Trophoblast cell (in vitro differentiated cells and primary cell): ENCODE data around the gene PAX7.

Experiments
- DNase-seq, 2 donors: peaks; one replicate each; pipeline ENCODE4 v3.0.0-alpha.2; 2016
- H2AFZ ChIP-seq: 2 replicates; pipeline ENCODE4 v1.6.1; 2013; ENCODE audit warnings: low read length, moderate library complexity, mild to moderate bottlenecking; ENCODE audit not compliant: insufficient read depth, poor library complexity
- H2AK5ac ChIP-seq: 2 replicates; pipeline ENCODE4 v1.6.1; 2013; ENCODE audit warnings: mild to moderate bottlenecking, low read length
- H2BK120ac ChIP-seq: 2 replicates; pipeline ENCODE4 v1.6.1; 2013; ENCODE audit warnings: low read length, mild to moderate bottlenecking, moderate library complexity; ENCODE audit not compliant: insufficient read depth, poor library complexity
- H2BK12ac ChIP-seq: 2 replicates; pipeline ENCODE4 v1.6.1; 2013; ENCODE audit warnings: mild to moderate bottlenecking, low read length, moderate library complexity
- H2BK5ac ChIP-seq: 2 replicates; pipeline ENCODE4 v1.6.1; 2013; ENCODE audit warnings: low read length, low read depth, moderate library complexity, mild to moderate bottlenecking; ENCODE audit not compliant: poor library complexity
- H3K14ac ChIP-seq: 2 replicates; pipeline ENCODE4 v1.6.1; 2013; ENCODE audit warnings: mild to moderate bottlenecking, low read length
- H3K18ac ChIP-seq: 2 replicates; pipeline ENCODE4 v1.6.1; 2013; ENCODE audit warnings: mild to moderate bottlenecking, low read length
- H3K23ac ChIP-seq: 2 replicates; pipeline ENCODE4 v1.6.1; 2013; ENCODE audit warnings: low read length
- H3K27ac ChIP-seq: 2 replicates; pipeline ENCODE4 v1.5.1; 2013; ENCODE audit warnings: low read depth, mild to moderate bottlenecking, inconsistent platforms, low read length, moderate library complexity
- H3K27me3 ChIP-seq: 2 replicates; pipeline ENCODE4 v1.6.1; 2013; ENCODE audit warnings: inconsistent platforms, mild to moderate bottlenecking, low read length, moderate library complexity; ENCODE audit not compliant: insufficient read depth
- H3K36me3 ChIP-seq, 2 experiments: 1 replicate in 1 of 2; 2 replicates in 1 of 2; pipeline ENCODE4 v1.6.1; 2013; ENCODE audit warnings: low read length in 2 of 2, mild to moderate bottlenecking in 2 of 2, moderate library complexity in 1 of 2; ENCODE audit not compliant: insufficient read depth in 2 of 2, control insufficient read depth in 1 of 2
- H3K4ac ChIP-seq: 2 replicates; pipeline ENCODE4 v1.6.1; 2013; ENCODE audit warnings: low read depth, mild to moderate bottlenecking, low read length, moderate library complexity
- H3K4me1 ChIP-seq, 2 experiments: 1 replicate in 1 of 2; 2 replicates in 1 of 2; pipeline ENCODE4 v1.6.1; 2013; ENCODE audit warnings: low read length in 2 of 2, mild to moderate bottlenecking in 2 of 2, moderate library complexity in 1 of 2; ENCODE audit not compliant: insufficient read depth in 2 of 2, control insufficient read depth in 1 of 2
- H3K4me2 ChIP-seq: 2 replicates; pipeline ENCODE4 v1.6.1; 2013; ENCODE audit warnings: inconsistent platforms, mild to moderate bottlenecking, low read length, moderate library complexity
- H3K4me3 ChIP-seq: 2 replicates; pipeline ENCODE4 v1.5.1; 2013; ENCODE audit warnings: mild to moderate bottlenecking, low read depth, low read length, inconsistent platforms
- H3K79me1 ChIP-seq: one replicate; pipeline ENCODE4 v1.6.1; 2013; ENCODE audit warnings: low read length
- H3K79me2 ChIP-seq: 2 replicates; pipeline ENCODE4 v1.6.1; 2013; ENCODE audit warnings: low read length, mild to moderate bottlenecking; ENCODE audit not compliant: control insufficient read depth, insufficient read depth, poor library complexity
- H3K9ac ChIP-seq: 2 replicates; pipeline ENCODE4 v1.6.1; 2013; ENCODE audit warnings: mild to moderate bottlenecking, low read length
- H3K9me3 ChIP-seq: 2 replicates; pipeline ENCODE4 v1.6.1; 2013; ENCODE audit warnings: low read depth, mild to moderate bottlenecking, control low read depth, inconsistent platforms, low read length; ENCODE audit not compliant: insufficient read depth
- H4K12ac ChIP-seq: 2 replicates; pipeline ENCODE4 v1.6.1; 2013; ENCODE audit warnings: low read depth, mild to moderate bottlenecking, low read length, moderate library complexity
- H4K8ac ChIP-seq: 2 replicates; pipeline ENCODE4 v1.6.1; 2013; ENCODE audit warnings: low read depth, mild to moderate bottlenecking, low read length, moderate library complexity
- H4K91ac ChIP-seq: one replicate; pipeline ENCODE4 v1.6.1; 2013; ENCODE audit warnings: low read depth, mild to moderate bottlenecking, low read length, moderate library complexity
- WGBS: extraction: QIAGEN DNeasy Blood & Tissue Kit; methylation state at CpG from one replicate; pipeline ENCODE4 v1.1.7; 2013; ENCODE audit warnings: missing lambda C conversion rate; ENCODE audit not compliant: insufficient read length, insufficient coverage; ENCODE audit errors: extremely low coverage; 5-methylcytosine and 5-hydroxymethylcytosine counted together

The PAX7 gene

GRCh38 chr1:18712252-18712600, 81.6 kb downstream of the PAX7 start:
- H3K27me3 ChIP-seq = peaks cover 19% of the 10 kb centered on the region
- no peaks in the 10 kb centered on the region for H3K9me3 ChIP-seq
- H4K91ac ChIP-seq = no peak overlapping the region
- H3K4ac ChIP-seq = no peak overlapping the region
- H3K9ac ChIP-seq = no peak overlapping the region
- H3K36me3 ChIP-seq = no peaks in the 10 kb centered on the region
- H3K4me2 ChIP-seq = no peak overlapping the region
- H3K27ac ChIP-seq = no peak overlapping the region
- no peak overlapping the region for H2BK120ac ChIP-seq
- no peaks in the 10 kb centered on the region for H3K79me2 ChIP-seq
- no peaks in the 10 kb centered on the region for H3K79me1 ChIP-seq
- H3K18ac ChIP-seq = no peak overlapping the region
- no peak overlapping the region for H2BK12ac ChIP-seq
- H2AK5ac ChIP-seq = no peak overlapping the region
- no peak overlapping the region for H3K14ac ChIP-seq
- no peaks in the 10 kb centered on the region for H3K4me1 ChIP-seq
- no peak overlapping the region for H3K4me3 ChIP-seq
- H2BK5ac ChIP-seq = no peak overlapping the region
- WGBS = no CpG with 5 or more reads among the region's 5 CpGs
- no peak overlapping the region for H2AFZ ChIP-seq
- no peak overlapping the region for H3K23ac ChIP-seq
- H4K12ac ChIP-seq = no peak overlapping the region
- H4K8ac ChIP-seq = no peak overlapping the region
- no peak for DNase-seq

GRCh38 chr1:18714404-18715175, 83.9 kb downstream of the PAX7 start:
- no peak overlapping the region for H2AFZ ChIP-seq
- H3K14ac ChIP-seq = no peak overlapping the region
- no CpG with 5 or more reads among the region's 12 CpGs for WGBS
- H4K12ac ChIP-seq = no peak overlapping the region
- H3K4me3 ChIP-seq = no peak overlapping the region
- no peak overlapping the region for H3K4me2 ChIP-seq
- no peak overlapping the region for H3K23ac ChIP-seq
- H2BK5ac ChIP-seq = no peak overlapping the region
- H2AK5ac ChIP-seq = no peak overlapping the region
- H3K27me3 ChIP-seq = peaks cover 28% of the 10 kb centered on the region
- H3K18ac ChIP-seq = no peak overlapping the region
- H3K9me3 ChIP-seq = no peaks in the 10 kb centered on the region
- DNase-seq = no peak
- no peak overlapping the region for H3K4ac ChIP-seq
- no peak overlapping the region for H2BK12ac ChIP-seq
- no peak overlapping the region for H4K91ac ChIP-seq
- H3K79me1 ChIP-seq = no peaks in the 10 kb centered on the region
- no peak overlapping the region for H4K8ac ChIP-seq
- H2BK120ac ChIP-seq = no peak overlapping the region
- H3K27ac ChIP-seq = no peak overlapping the region
- H3K4me1 ChIP-seq = no peaks in the 10 kb centered on the region
- H3K79me2 ChIP-seq = no peaks in the 10 kb centered on the region
- no peaks in the 10 kb centered on the region for H3K36me3 ChIP-seq
- no peak overlapping the region for H3K9ac ChIP-seq

GRCh38 chr1:18716112-18716784, 85.6 kb downstream of the PAX7 start:
- Histone ChIP-seq H3K79me2 (no peaks in the 10 kb centered on the region), H3K4me1 (no peaks in the 10 kb centered on the region), H3K9me3 (no peaks in the 10 kb centered on the region), H3K9ac (no peak overlapping the region), H4K8ac (no peak overlapping the region), H3K23ac (no peak overlapping the region), H2AFZ (no peak overlapping the region), H4K91ac (no peak overlapping the region), H3K14ac (no peak overlapping the region), H3K18ac (no peak overlapping the region), H3K4me3 (no peak overlapping the region), H3K36me3 (no peaks in the 10 kb centered on the region), H3K4me2 (no peak overlapping the region), H3K79me1 (no peaks in the 10 kb centered on the region), H2BK5ac (no peak overlapping the region), H3K27me3 (peaks cover 28% of the 10 kb centered on the region), H2AK5ac (no peak overlapping the region), H3K27ac (no peak overlapping the region), H2BK120ac (no peak overlapping the region), H3K4ac (no peak overlapping the region), H2BK12ac (no peak overlapping the region), H4K12ac (no peak overlapping the region)
- no CpG with 5 or more reads among the region's 15 CpGs for WGBS
- no peak for DNase-seq

GRCh38 chr1:18716785-18717678, 86.4 kb downstream of the PAX7 start:
- Histone ChIP-seq H3K23ac (no peak overlapping the region), H4K8ac (no peak overlapping the region)

More at GRCh38 chr1:18716785-18717678, 86.4 kb downstream of the PAX7 start:
- peak overlapping the region; percentile 57 for H3K4me2 ChIP-seq
- no peak overlapping the region for H4K91ac ChIP-seq
- no peak for DNase-seq
- no peaks in the 10 kb centered on the region for H3K79me1 ChIP-seq
- H3K14ac ChIP-seq = no peak overlapping the region
- no peak overlapping the region for H2AK5ac ChIP-seq
- no peak overlapping the region for H2BK12ac ChIP-seq
- no peak overlapping the region for H3K4me3 ChIP-seq
- H2BK5ac ChIP-seq = no peak overlapping the region
- H3K27ac ChIP-seq = no peak overlapping the region
- H3K4ac ChIP-seq = no peak overlapping the region
- H3K18ac ChIP-seq = no peak overlapping the region
- no peaks in the 10 kb centered on the region for H3K9me3 ChIP-seq
- H3K36me3 ChIP-seq = no peaks in the 10 kb centered on the region
- WGBS = 93% methylated on average over 1 of the region's 72 CpGs
- no peak overlapping the region for H3K9ac ChIP-seq
- no peak overlapping the region for H2BK120ac ChIP-seq
- H4K12ac ChIP-seq = no peak overlapping the region
- peaks cover 28% of the 10 kb centered on the region for H3K27me3 ChIP-seq
- H3K79me2 ChIP-seq = no peaks in the 10 kb centered on the region
- H2AFZ ChIP-seq = no peak overlapping the region
- no peaks in the 10 kb centered on the region for H3K4me1 ChIP-seq
